HG03108 (cell line): ENCODE data around the gene UCN.
"Not testable (repeated sequence)": the region's sequence is repeated elsewhere in the genome, so short reads cannot be mapped to it uniquely, and the experiment has no call there.

Experiments used
- ATAC-seq: cut with Tn5 transposase; IDR thresholded peaks from one replicate; pipeline ENCODE4 v1.9.1; 2021; ENCODE audit warnings: moderate library complexity; ENCODE audit not compliant: unreplicated experiment

Gene UCN

DNA sequence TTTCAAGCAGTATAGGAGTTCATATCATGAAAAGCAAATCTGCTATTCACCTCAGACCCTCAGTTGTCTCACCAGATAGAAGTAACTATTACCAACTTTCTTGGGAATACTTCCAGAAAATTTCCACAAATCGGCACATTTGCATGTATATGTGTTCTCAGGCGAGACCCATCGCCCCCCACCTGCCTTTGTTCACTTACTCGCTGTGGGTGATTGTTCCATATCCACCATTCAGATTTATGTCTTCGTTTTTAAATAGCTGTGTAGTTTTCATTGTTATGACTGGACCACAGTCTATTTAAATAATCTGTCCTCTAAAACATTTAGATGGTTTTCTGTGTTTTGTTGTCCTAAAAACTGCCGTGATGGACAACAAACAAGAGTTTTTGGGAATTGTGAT is 22.8 kb downstream of the UCN start:
- ATAC-seq, result no peak

DNA sequence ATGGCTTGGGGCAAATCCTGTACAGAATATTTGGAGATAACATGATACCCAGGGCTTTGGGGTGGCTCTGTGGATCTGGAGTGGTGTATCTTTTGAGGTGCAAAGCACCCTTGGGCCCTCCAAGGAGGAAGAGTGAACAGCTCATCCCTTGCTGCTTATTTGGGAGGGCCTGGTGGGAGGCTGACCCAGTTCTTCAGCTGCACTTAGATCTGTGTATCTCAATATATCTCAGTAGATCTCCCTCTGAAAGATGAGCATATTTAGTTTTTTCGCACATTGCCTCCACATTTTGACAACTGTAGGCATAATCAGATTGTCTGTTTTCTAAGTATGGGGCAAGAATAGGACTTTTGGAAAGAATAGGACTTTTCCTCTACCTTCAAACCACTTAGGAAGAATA is 23.2 kb downstream of the UCN start:
- ATAC-seq, result no peak

GRCh38 chr2:27282892-27283291 is 25.4 kb downstream of the UCN start:
- no peak for ATAC-seq

DNA sequence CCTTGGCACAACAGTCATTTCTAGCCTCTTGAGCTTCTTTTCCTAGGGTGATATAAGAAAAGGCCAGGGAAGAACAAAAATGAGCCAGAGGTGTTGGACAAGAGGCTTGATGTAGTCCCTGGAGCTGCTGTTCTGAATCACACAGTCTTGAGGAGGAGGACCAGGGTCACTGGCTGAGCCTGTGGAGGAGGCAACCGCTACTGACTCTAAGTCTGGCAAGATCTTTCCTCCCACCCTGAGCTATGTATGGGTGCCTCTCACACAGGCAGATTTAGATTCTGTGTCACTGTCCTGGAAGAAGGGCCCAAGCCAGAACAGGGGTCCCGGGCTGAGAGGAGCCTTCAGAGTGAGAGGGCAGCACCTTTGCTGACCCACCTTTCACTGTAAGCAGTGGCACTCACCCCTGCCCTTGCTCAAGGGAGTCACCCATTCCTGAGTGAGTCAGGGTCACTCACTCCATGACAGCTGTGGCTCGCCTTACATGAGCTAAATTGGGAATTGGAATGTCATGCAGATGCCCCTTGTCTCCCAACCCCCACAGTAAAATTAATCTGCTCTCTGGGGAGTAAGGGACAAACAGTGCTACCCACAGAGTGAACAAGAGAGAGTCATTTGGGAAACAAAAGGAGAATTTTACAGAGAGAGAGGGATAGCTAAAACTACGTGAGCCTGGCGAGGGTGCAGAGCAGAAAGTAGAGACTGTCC is 26.2 kb downstream of the UCN start, which contains the start of gene TRIM54:
Gene TRIM54, plus strand, starts transcription at position 575 of the 705 bp plus-strand sequence. CDS start 303 bp downstream, outside the sequence.
- no peak for ATAC-seq

DNA sequence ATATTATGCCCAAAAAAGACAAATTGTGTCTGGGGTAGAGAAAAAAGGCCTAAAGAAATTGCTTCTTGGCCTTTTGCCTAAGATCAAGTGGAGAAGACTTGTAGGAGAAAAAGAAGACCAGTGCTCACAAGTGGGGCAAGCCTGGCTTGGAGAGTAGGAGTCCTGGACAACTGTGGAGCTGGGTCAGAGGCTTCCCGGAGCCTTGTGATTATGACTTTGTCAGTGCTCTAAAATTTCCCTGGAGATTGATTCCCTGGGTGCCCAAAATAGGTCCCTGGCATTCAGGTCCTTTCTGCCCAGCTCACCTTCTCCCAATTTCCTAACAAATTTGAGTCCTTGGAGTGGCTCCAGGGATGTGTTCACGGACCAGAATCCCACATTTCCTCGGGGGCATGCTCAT is 26.8 kb downstream of the UCN start:
- ATAC-seq, result no peak

DNA sequence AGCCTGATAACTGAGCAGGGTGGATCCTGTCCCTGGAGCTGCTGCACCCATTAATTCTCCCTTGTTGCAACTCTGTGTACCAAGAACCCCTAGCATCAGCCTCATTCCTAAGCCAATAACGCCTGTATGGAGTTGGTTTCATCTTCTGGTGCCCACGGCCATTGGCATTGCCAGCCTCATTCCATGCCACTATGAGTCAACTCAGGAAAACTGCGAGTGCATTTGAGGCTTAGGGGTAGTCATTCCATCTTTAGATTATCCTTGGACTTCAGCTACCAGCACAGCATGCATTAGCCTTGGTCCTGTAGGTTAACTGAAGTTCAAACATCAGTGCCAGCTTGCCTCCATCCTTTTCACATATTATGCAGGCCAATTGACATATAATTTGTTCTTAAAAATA is 27.4 kb downstream of the UCN start:
- ATAC-seq, result no peak

- no peak for ATAC-seq
Observed at GRCh38 chr2:27278010-27278409, 30.2 kb downstream of the UCN start.

GRCh38 chr2:27275211-27276150 is 32.8 kb downstream of the UCN start, which contains the start of gene DNAJC5G:
Gene DNAJC5G, plus strand, starts transcription at chr2:27275433. Its CDS starts 1,296 bp downstream, at chr2:27276729.
- ATAC-seq, result no peak

DNA sequence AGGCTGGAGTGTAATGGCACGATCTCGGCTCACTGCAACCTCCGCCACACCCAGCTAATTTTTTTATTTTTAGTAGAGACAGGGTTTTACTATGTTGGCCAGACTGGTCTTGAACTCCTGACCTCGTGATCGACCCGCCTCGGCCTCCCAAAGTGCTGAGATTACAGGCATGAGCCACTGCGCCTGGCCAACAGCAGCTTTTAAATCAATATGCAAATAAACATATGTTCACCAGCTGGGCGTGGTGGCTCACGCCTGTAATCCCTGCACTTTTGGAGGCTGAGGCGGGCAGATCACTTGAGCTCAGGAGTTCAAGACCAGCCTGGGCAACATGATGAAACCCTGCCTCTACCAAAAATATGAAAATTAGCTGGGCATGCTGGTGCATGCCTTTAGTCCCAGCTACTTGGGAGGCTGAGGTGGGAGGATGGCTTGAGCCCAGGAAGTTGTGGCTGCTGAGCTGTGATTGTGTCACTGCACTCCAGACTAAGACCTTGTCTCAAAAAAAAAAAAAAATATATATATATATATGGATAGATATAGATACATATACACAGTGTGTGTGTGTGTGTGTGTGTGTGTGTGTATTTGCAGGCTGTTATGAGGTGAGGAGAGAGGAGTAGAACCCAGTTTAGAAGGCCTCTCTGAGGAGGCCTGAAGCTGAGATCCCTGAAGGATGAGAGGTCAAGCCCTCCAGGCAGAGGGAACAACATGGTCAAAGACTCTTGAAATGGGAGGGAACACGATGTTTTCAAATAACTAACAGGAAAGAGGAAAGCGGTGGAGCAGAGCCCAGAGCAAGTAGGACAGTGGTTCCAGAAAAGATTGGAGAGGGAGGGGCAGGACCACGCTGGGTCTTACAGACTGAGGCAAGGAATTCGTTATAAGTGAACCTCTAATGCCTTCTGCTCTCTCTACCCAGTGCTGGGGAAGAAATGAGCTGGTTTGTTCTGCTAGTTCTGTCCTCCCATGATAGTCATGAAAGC is 35.4 kb downstream of the UCN start:
- ATAC-seq, result not testable (repeated sequence)

- ATAC-seq, result no peak
Observed at GRCh38 chr2:27271631-27272340, 36.5 kb downstream of the UCN start.

- ATAC-seq, result no peak
Observed at GRCh38 chr2:27270670-27271069, 37.6 kb downstream of the UCN start.

- no peak for ATAC-seq
Observed at GRCh38 chr2:27270131-27270530, 38.1 kb downstream of the UCN start.

DNA sequence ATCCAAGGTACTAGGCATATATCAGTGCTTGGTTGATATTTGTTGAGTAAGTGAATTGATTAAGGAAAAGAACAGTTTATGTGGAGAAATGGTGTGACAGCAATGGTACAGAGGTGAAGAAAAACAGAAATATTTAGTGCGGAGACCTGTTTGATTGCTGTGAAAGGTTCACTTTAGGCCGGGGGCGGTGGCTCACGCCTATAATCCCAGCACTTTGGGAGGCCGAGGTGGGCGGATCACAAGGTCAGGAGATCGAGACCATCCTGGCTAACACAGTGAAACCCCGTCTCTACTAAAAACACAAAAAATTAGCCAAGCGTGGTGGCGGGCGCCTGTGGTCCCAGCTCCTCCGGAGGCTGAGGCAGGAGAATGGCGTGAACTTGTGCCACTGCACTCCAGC is 39.9 kb downstream of the UCN start:
- not testable (repeated sequence) for ATAC-seq

DNA sequence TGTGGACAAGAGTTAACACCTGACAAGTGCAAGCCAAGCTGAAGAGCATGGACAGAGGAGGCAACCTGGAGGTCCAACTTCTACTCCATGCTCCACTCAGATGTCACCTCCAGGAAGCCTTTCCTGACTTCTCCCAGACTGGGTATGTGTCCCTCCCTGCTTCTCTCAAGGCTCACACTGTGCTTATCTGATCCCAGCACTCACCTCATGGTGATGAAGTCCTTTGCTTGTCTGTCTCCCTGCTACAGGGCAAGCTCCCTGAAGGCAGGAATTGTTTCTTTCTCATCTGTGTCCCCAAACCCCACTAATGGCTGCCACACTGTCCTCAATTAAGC is 42.7 kb downstream of the UCN start:
- no peak for ATAC-seq

DNA sequence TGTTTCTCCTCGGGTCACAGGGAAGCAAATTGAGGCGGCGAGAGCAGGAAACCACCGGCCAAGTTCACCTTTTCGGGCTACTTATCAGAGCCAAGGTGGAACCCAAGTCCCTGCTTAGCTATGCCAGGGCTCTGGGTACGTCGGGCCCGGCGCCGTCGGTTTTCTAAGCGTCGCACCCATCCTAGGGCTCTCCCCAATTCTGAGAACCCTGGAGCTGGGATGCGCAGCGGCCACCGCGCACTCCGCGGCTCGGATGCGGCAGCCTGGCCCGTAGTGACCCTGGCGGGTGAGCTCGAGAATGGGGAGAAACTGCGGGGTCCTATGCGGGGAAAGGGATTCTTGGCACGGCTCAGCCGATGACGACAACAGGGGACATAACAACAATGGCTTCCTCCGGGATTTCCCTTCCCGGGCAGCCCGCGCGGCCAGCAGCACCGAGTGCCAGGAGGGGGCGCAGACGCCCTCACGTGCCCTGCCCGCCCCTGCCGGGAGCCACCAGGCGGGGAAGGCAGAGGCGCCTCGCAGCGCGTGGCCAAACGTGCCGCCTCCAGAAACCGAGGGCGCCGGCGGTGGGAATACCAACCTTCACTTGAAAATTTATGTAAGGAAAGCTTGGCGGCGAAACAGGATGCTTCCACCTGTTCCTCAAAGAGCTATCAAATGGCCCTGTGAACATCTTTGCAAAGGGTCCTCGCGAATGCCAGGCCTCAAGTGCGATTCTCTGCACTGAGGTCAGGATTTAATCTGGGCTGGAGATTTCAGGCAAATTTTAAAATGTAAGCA is 43.3 kb downstream of the UCN start:
- no peak for ATAC-seq

- no peak for ATAC-seq
Observed at GRCh38 chr2:27264253-27264752, 43.9 kb downstream of the UCN start.

- no peak for ATAC-seq
Observed at GRCh38 chr2:27263287-27264252, 44.7 kb downstream of the UCN start.
